ENCODE data around the gene ADIPOR1. TPM values are rescaled to one million over a fixed set of nuclear protein-coding genes. Genes with fewer than 3 reads are reported as not detected.
"Not testable (repeated sequence)": the region's sequence is repeated elsewhere in the genome, so short reads cannot be mapped to it uniquely, and the experiment has no call there.

Gene ADIPOR1
- total RNA-seq, 1 experiment from 2014 or later = 265 TPM

GRCh38 chr1:202953392-202953791, 4.7 kb downstream of the ADIPOR1 start:
- no peak for DNase-seq (ENCODE audit: low read depth, low spot score)
- in situ Hi-C loops (cut with HindIII; ENCODE audit: low pct_unique_long_range_greater_than_20kb, low sequenced_read_pairs) = loop anchor here (25.0 kb wide), 1 partner anchor 216 kb away; no protein-coding TSS in a partner anchor

- in situ Hi-C loops (cut with HindIII; ENCODE audit: low pct_unique_long_range_greater_than_20kb, low sequenced_read_pairs) = loop anchor here (25.0 kb wide), 1 partner anchor 216 kb away; no protein-coding TSS in a partner anchor
- DNase-seq (ENCODE audit: low read depth, low spot score) = peak; percentile 95
Measured at GRCh38 chr1:202952818-202953217, 5.3 kb downstream of the ADIPOR1 start.

- in situ Hi-C loops (cut with HindIII; ENCODE audit: low pct_unique_long_range_greater_than_20kb, low sequenced_read_pairs) = loop anchor here (25.0 kb wide), 1 partner anchor 215 kb away; no protein-coding TSS in a partner anchor
- DNase-seq (ENCODE audit: low read depth, low spot score) = no peak
Measured at GRCh38 chr1:202952099-202952498, 6.0 kb downstream of the ADIPOR1 start.

GRCh38 chr1:202951437-202951836, 6.7 kb downstream of the ADIPOR1 start:
- in situ Hi-C loops (cut with HindIII; ENCODE audit: low pct_unique_long_range_greater_than_20kb, low sequenced_read_pairs) = loop anchor here (25.0 kb wide), 1 partner anchor 214 kb away; no protein-coding TSS in a partner anchor
- DNase-seq (ENCODE audit: low read depth, low spot score) = no peak

GRCh38 chr1:202945483-202945882, 12.6 kb downstream of the ADIPOR1 start:
- no peak for DNase-seq (ENCODE audit: low read depth, low spot score)
- in situ Hi-C loops (cut with HindIII; ENCODE audit: low pct_unique_long_range_greater_than_20kb, low sequenced_read_pairs) = no loop called here

DNA sequence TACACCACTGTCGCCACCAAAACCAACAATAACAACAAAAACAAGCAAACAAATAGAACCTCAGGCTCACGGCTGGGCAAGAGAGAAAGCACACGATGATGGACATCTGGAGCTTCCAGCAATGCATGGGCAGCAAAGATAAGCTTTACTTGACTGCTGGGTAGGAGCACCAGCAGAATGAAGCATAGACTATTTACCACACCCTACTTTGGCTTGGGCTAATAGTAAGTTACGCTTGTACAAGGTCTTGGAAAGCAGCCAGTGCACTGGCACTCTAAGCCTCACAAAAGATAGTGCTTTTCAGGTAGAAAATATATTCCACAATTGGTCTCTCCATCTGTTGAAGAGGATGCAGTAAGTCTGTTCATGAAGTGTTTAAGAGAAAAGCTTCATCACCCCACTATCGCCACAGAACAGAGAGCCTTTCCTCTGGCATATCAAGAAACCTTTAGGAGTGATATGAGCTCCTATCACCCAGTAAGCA, 13.6 kb downstream of the ADIPOR1 start:
- no peak for DNase-seq (ENCODE audit: low read depth, low spot score)
- in situ Hi-C loops (cut with HindIII; ENCODE audit: low pct_unique_long_range_greater_than_20kb, low sequenced_read_pairs) = no loop called here

DNA sequence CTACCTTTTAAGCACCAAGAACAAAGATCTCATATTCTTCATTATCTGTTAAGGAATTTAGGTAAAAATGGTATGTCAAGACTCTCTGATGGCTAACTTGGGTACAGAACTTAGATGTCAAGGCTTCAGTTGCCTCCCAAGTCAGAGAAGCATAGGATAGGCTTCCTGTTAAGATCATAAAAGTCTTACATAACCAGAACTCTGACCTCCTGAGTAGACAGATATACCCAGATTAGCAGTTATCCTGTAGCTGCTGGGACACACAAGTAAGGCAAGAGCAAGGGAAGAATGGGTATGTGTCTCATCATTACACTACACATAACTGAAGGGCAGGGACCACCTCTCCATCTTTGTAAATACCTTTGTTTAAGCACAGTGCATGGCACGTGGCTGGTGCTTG, 15.7 kb downstream of the ADIPOR1 start:
- in situ Hi-C loops (cut with HindIII; ENCODE audit: low pct_unique_long_range_greater_than_20kb, low sequenced_read_pairs) = no loop called here
- DNase-seq (ENCODE audit: low read depth, low spot score) = no peak

GRCh38 chr1:202941372-202941771, 16.7 kb downstream of the ADIPOR1 start:
- in situ Hi-C loops (cut with HindIII; ENCODE audit: low pct_unique_long_range_greater_than_20kb, low sequenced_read_pairs) = no loop called here

DNA sequence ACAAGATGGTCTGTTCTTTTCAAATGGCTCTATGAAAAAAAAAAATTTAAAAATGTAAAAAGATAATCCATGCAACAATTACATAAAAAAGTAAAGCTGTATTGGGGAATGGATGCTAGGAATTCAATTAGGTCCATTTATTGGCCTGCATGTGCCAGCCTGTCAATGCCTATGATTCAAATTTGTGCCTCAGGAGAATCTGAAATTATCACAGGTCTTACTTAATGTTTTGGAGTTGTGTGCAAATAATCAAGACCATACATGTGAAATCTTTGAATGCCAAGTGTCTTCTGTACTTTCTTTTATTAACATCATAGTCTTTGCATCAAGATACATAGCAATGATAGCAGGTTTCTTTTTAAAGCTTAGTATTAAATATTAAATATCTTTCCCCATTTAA, 17.6 kb downstream of the ADIPOR1 start:
- in situ Hi-C loops (cut with HindIII; ENCODE audit: low pct_unique_long_range_greater_than_20kb, low sequenced_read_pairs) = no loop called here
- DNase-seq (ENCODE audit: low read depth, low spot score) = no peak

More at GRCh38 chr1:202941372-202941771, 16.7 kb downstream of the ADIPOR1 start:
- no peak for DNase-seq (ENCODE audit: low read depth, low spot score)

- DNase-seq (ENCODE audit: low read depth, low spot score) = no peak
Measured at GRCh38 chr1:202938287-202938925, 19.7 kb downstream of the ADIPOR1 start.

DNA sequence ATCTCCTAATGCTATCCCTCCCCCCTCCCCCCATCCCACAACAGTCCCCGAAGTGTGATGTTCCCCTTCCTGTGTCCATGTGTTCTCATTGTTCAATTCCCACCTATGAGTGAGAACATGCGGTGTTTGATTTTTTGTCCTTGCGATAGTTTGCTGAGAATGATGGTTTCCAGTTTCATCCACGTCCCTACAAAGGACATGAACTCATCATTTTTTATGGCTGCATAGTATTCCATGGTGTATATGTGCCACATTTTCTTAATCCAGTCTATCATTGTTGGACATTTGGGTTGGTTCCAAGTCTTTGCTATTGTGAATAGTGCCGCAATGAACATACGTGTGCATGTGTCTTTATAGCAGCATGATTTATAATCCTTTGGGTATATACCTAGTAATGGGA, 21.7 kb downstream of the ADIPOR1 start:
- DNase-seq (ENCODE audit: low read depth, low spot score); in situ Hi-C loops (cut with HindIII; ENCODE audit: low pct_unique_long_range_greater_than_20kb, low sequenced_read_pairs): not testable (repeated sequence)

More at GRCh38 chr1:202938287-202938925, 19.7 kb downstream of the ADIPOR1 start:
- in situ Hi-C loops (cut with HindIII; ENCODE audit: low pct_unique_long_range_greater_than_20kb, low sequenced_read_pairs) = no loop called here

- in situ Hi-C loops (cut with HindIII; ENCODE audit: low pct_unique_long_range_greater_than_20kb, low sequenced_read_pairs) = no loop called here
- no peak for DNase-seq (ENCODE audit: low read depth, low spot score)
Measured at GRCh38 chr1:202935844-202936243, 22.3 kb downstream of the ADIPOR1 start.

DNA sequence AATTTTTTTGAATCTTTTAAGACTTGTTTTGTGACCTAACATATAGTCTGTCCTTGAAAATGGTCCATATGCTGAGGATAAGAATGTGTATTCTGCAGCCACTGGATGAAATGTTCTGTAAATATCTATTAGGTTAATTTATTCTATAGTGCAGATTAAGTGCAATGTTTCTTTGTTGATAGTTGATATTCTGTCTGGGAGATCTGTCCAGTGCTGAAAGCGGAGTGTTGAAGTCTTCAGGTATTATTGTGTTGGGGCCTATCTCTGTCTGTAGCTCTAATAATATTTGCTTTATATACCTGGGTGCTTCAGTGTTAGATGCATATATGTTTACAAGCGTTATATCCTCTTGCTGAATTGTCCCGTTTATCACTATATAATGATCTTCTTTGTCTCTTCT, 23.4 kb downstream of the ADIPOR1 start:
- DNase-seq (ENCODE audit: low read depth, low spot score) = no peak
- in situ Hi-C loops (cut with HindIII; ENCODE audit: low pct_unique_long_range_greater_than_20kb, low sequenced_read_pairs) = no loop called here

- in situ Hi-C loops (cut with HindIII; ENCODE audit: low pct_unique_long_range_greater_than_20kb, low sequenced_read_pairs) = no loop called here
- DNase-seq (ENCODE audit: low read depth, low spot score) = no peak
Measured at GRCh38 chr1:202932476-202932875, 25.6 kb downstream of the ADIPOR1 start.

DNA sequence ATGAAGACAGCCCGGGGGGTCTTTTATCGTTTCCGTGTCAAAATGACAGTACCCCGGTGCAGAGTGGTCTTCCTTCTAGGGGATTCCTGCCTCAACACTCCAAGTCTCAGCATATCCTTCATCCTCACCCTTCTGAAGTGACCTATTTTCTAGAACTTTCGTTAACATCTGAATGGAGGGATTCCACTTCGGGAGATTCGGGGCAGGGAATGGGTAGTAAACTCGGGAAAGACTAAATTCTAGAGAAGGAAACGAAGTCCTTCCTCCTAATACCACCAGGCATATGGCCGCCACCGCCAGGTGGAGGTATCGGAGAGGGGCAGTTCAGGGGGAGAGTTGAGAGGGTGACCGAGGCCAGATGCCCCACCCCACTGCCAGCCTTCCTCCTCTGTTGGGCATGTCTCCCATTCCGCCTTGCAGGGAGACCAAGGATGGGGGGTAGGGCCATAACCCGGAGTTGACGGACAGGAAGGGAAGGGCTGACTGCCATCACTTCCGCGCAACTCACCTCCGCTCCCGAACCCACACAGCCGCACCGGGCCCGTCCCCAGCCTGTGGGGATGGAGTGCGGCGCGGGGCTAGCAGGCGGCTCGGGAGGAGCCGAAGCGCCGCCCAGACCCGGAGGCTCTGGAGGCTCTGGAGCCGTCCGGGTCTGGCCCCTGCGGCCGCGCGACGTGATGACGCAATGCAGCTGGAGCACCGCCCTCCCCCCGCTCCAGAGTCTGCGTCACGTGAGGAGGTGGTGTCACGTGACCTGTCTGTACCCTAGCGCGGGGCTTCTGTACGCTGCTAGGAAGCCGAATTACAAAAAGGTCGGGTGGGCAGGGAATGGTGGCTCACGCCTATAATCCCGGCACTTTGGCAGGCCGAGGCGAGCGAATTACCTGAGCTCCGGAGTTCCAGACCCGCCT, 31.3 kb downstream of the ADIPOR1 start, which contains the start of gene KLHL12:
Gene KLHL12, minus strand, starts transcription at position 654 of the 911 bp plus-strand sequence. CDS start 2,072 bp downstream, outside the sequence.
- peak; percentile 95 for DNase-seq (ENCODE audit: low read depth, low spot score)
- in situ Hi-C loops (cut with HindIII; ENCODE audit: low pct_unique_long_range_greater_than_20kb, low sequenced_read_pairs) = no loop called here

DNA sequence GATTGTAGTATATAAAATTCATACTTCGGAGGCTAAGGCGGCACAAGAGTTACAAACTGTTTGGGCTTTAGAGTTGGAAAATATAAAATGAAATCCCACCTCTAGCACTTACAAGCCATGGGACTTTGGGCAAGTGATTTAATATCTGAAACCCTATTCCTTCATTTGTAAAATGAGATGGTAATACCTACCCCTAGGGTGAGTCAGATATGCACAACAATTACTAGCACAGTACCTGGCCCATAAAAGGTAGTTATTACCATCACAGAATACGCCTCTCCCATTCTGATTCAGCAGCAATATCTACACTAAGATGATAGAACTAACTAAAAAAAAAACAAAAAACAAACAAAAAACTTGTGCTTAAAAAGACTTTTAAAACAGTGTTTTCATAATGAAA, 34.6 kb downstream of the ADIPOR1 start:
- in situ Hi-C loops (cut with HindIII; ENCODE audit: low pct_unique_long_range_greater_than_20kb, low sequenced_read_pairs) = no loop called here
- no peak for DNase-seq (ENCODE audit: low read depth, low spot score)

GRCh38 chr1:202919615-202920014, 38.5 kb downstream of the ADIPOR1 start:
- in situ Hi-C loops (cut with HindIII; ENCODE audit: low pct_unique_long_range_greater_than_20kb, low sequenced_read_pairs) = no loop called here
- DNase-seq (ENCODE audit: low read depth, low spot score) = no peak

DNA sequence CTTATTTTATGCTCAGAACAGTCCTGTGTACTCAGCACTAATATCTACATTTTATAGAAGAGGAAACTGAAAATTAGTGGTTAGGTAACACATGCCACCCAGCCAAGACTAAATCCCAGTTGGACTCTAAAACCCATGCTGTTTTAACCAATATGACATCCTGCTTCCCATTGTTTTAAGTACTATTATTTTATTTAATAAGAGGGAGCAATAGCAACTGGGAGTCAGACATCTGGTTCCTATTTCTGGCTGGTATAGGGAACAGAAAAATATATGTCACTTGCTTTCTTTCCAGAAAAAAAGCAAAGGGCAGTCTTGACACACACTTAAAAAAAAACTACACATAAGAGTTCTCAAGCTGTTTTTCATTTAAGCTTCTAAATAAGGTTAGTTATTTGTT, 43.0 kb downstream of the ADIPOR1 start:
- DNase-seq (ENCODE audit: low read depth, low spot score) = no peak
- in situ Hi-C loops (cut with HindIII; ENCODE audit: low pct_unique_long_range_greater_than_20kb, low sequenced_read_pairs) = no loop called here

Measured in SK-MEL-5 (cell line).